Neural cell (in vitro differentiated cells): ENCODE results near the gene NPEPL1. TPM values are rescaled to one million over a fixed set of nuclear protein-coding genes. Genes with fewer than 3 reads are reported as not detected.
"Not testable (repeated sequence)": the region's sequence is repeated elsewhere in the genome, so short reads cannot be mapped to it uniquely, and the experiment has no call there.

Experiments used
- H2AFZ ChIP-seq: fragments of 200-600, 300-800 bp; sonication (generic), shearing (Covaris generic); 2 replicates; pipeline ENCODE4 v1.6.0; 2014; ENCODE audit warnings: low read depth, mild to moderate bottlenecking, antibody characterized with exemption, low read length, moderate library complexity
- H3F3A ChIP-seq: fragments of 200-600 bp; shearing (Covaris generic); 2 replicates; pipeline ENCODE4 v1.6.1; 2016; ENCODE audit warnings: mild to moderate bottlenecking, moderate library complexity, mixed read lengths, antibody characterized with exemption, low read length; ENCODE audit not compliant: insufficient read depth, poor library complexity, severe bottlenecking
- H3K27ac ChIP-seq: fragments of 200-600, 300-800 bp; sonication (generic), shearing (Covaris generic); 2 replicates; pipeline ENCODE4 v1.5.1; 2014; ENCODE audit warnings: mild to moderate bottlenecking, low read length, moderate library complexity
- H3K27me3 ChIP-seq: fragments of 300-800, 200-600 bp; sonication (generic), shearing (Covaris generic); 2 replicates; pipeline ENCODE4 v1.6.0; 2014; ENCODE audit warnings: mild to moderate bottlenecking, low read depth, low read length, moderate library complexity; ENCODE audit not compliant: insufficient read depth
- H3K36me3 ChIP-seq: fragments of 300-800, 200-600 bp; sonication (generic), shearing (Covaris generic); 2 replicates; pipeline ENCODE4 v1.5.1; 2014; ENCODE audit warnings: mild to moderate bottlenecking, antibody characterized with exemption, low read length, moderate library complexity; ENCODE audit not compliant: insufficient read depth
- H3K4me2 ChIP-seq: fragments of 300-800, 200-600 bp; sonication (generic), shearing (Covaris generic); 2 replicates; pipeline ENCODE4 v1.6.0; 2014; ENCODE audit warnings: mild to moderate bottlenecking, low read length
- H3K4me3 ChIP-seq: fragments of 300-800, 200-600 bp; sonication (generic), shearing (Covaris generic); 2 replicates; pipeline ENCODE4 v1.5.1; 2014; ENCODE audit warnings: mild to moderate bottlenecking, low read length, moderate library complexity
- H3K79me2 ChIP-seq: fragments of 200-600 bp; shearing (Covaris generic); replicated peaks from 2 replicates; pipeline ENCODE4 v1.6.0; 2014; ENCODE audit warnings: mild to moderate bottlenecking, low read length, moderate library complexity; ENCODE audit not compliant: insufficient read depth
- H3K9ac ChIP-seq: fragments of 300-800, 200-600 bp; sonication (generic), shearing (Covaris generic); 2 replicates; pipeline ENCODE4 v1.6.1; 2016; ENCODE audit warnings: mild to moderate bottlenecking, low read length, mixed read lengths
- H3K9me2 ChIP-seq: fragments of 200-600 bp; shearing (Covaris generic); 2 replicates; pipeline ENCODE4 v1.6.1; 2016; ENCODE audit warnings: mild to moderate bottlenecking, low read length, mixed read lengths; ENCODE audit not compliant: insufficient read depth
- H3K9me3 ChIP-seq: fragments of 200-600, 300-800 bp; sonication (generic), shearing (Covaris generic); 2 replicates; pipeline ENCODE4 v1.6.1; 2016; ENCODE audit warnings: mild to moderate bottlenecking, mixed run types, low read length, moderate library complexity, mixed read lengths
- H4K20me1 ChIP-seq: fragments of 200-600 bp; shearing (Covaris generic); 2 replicates; pipeline ENCODE4 v1.6.1; 2016; ENCODE audit warnings: mild to moderate bottlenecking, mixed run types; ENCODE audit not compliant: insufficient read depth
- EP300 ChIP-seq: fragments of 450-650 bp; conservative IDR thresholded peaks from 2 replicates; pipeline ENCODE4 v1.6.1; 2014; ENCODE audit warnings: antibody characterized with exemption, mild to moderate bottlenecking, moderate library complexity; ENCODE audit not compliant: poor library complexity, severe bottlenecking
- EZH2 ChIP-seq: fragments of 200-600, 300-800 bp; shearing (Covaris generic), sonication (generic); IDR thresholded peaks from 2 replicates; pipeline ENCODE4 v1.6.1; 2014; ENCODE audit warnings: antibody characterized with exemption, low read length, borderline replicate concordance, mild to moderate bottlenecking; ENCODE audit not compliant: insufficient read depth, poor library complexity, severe bottlenecking
- MXI1 ChIP-seq: fragments of 450-650 bp; conservative IDR thresholded peaks from 2 replicates; pipeline ENCODE4 v1.6.1; 2014; ENCODE audit warnings: antibody characterized with exemption, mild to moderate bottlenecking; ENCODE audit not compliant: poor library complexity, severe bottlenecking
- POLR2AphosphoS5 ChIP-seq: IDR thresholded peaks from 2 replicates; pipeline ENCODE4 v1.6.1; 2012
- RAD21 ChIP-seq: fragments of 450-650 bp; conservative IDR thresholded peaks from 2 replicates; pipeline ENCODE4 v1.6.1; 2014; ENCODE audit warnings: antibody characterized with exemption, mild to moderate bottlenecking, moderate library complexity
- SMC3 ChIP-seq: fragments of 450-650 bp; conservative IDR thresholded peaks from 2 replicates; pipeline ENCODE4 v1.6.1; 2014; ENCODE audit warnings: antibody characterized with exemption, mild to moderate bottlenecking, moderate library complexity; ENCODE audit not compliant: poor library complexity
- TAF1 ChIP-seq: IDR thresholded peaks from 2 replicates; pipeline ENCODE4 v1.6.1; 2012; ENCODE audit warnings: low read depth
- polyA plus RNA-seq: library from polyadenylated mRNA; depleted of rRNA; stranded (reverse); fragments of >200 nt; gene quantifications from 2 replicates; pipeline ENCODE4 v1.2.3, GENCODE V29; 2014
- TF ChIP-seq, protein P1 (sequence below): fragments of 450-650 bp; IDR thresholded peaks from 2 replicates; pipeline ENCODE4 v1.5.1; 2014; ENCODE audit warnings: antibody characterized with exemption, mild to moderate bottlenecking, moderate library complexity; ENCODE audit not compliant: poor library complexity, severe bottlenecking
- TF ChIP-seq, protein P2 (sequence below): IDR thresholded peaks from 2 replicates; pipeline ENCODE4 v1.6.1; 2012; ENCODE audit warnings: borderline replicate concordance

NPEPL1 gene
- polyA plus RNA-seq, 1 donor from 2014 or later = 63.4 TPM

DNA sequence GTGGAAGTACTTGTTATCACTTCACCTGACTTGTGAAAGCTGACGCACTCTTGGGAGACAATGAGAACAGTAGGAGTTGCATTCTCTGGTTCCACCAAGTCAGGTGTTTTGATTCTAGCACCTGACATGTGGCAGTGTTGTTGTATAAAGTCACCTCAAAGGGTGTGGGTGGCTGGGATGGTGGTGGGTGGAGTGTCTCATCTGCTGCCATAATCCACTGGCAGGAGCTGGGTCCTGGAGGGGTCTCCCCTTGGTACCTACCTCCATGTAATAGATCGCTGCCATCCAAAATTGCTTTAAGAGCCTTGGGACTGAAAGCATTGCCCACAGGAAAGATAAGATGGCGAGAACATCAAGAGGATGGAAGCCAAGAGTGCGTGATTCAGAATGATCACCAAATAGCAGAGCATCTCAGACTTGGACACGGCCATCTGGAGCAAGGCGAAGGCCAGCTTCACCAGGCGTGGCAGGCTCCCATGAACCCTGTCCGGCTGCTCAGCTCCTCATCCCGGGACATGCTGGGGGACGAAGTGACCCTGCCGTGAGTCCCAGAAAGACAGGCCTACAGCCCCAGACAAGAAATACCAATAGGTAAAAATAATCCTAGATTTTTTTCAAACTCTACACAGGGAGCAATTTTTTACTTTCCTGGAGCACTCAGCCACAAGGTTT lies 56.6 kb downstream of the NPEPL1 start:
- Histone ChIP-seq H3K36me3 (no peaks in the 10 kb centered on the region), H3K9me2 (no peaks in the 10 kb centered on the region), H3K4me3 (no peak overlapping the region), H3K27me3 (no peaks in the 10 kb centered on the region), H3K27ac (no peak overlapping the region), H3K9ac (no peak overlapping the region), H2AFZ (no peak overlapping the region), H3K79me2 (no peaks in the 10 kb centered on the region), H3F3A (no peaks in the 10 kb centered on the region), H4K20me1 (no peaks in the 10 kb centered on the region), H3K4me2 (no peak overlapping the region), H3K9me3 (no peaks in the 10 kb centered on the region)
- TF ChIP-seq, protein P1, sequence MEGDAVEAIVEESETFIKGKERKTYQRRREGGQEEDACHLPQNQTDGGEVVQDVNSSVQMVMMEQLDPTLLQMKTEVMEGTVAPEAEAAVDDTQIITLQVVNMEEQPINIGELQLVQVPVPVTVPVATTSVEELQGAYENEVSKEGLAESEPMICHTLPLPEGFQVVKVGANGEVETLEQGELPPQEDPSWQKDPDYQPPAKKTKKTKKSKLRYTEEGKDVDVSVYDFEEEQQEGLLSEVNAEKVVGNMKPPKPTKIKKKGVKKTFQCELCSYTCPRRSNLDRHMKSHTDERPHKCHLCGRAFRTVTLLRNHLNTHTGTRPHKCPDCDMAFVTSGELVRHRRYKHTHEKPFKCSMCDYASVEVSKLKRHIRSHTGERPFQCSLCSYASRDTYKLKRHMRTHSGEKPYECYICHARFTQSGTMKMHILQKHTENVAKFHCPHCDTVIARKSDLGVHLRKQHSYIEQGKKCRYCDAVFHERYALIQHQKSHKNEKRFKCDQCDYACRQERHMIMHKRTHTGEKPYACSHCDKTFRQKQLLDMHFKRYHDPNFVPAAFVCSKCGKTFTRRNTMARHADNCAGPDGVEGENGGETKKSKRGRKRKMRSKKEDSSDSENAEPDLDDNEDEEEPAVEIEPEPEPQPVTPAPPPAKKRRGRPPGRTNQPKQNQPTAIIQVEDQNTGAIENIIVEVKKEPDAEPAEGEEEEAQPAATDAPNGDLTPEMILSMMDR = no peak
- TF ChIP-seq POLR2AphosphoS5 = no peak
- TF ChIP-seq MXI1 = no peak
- TF ChIP-seq, protein P2, sequence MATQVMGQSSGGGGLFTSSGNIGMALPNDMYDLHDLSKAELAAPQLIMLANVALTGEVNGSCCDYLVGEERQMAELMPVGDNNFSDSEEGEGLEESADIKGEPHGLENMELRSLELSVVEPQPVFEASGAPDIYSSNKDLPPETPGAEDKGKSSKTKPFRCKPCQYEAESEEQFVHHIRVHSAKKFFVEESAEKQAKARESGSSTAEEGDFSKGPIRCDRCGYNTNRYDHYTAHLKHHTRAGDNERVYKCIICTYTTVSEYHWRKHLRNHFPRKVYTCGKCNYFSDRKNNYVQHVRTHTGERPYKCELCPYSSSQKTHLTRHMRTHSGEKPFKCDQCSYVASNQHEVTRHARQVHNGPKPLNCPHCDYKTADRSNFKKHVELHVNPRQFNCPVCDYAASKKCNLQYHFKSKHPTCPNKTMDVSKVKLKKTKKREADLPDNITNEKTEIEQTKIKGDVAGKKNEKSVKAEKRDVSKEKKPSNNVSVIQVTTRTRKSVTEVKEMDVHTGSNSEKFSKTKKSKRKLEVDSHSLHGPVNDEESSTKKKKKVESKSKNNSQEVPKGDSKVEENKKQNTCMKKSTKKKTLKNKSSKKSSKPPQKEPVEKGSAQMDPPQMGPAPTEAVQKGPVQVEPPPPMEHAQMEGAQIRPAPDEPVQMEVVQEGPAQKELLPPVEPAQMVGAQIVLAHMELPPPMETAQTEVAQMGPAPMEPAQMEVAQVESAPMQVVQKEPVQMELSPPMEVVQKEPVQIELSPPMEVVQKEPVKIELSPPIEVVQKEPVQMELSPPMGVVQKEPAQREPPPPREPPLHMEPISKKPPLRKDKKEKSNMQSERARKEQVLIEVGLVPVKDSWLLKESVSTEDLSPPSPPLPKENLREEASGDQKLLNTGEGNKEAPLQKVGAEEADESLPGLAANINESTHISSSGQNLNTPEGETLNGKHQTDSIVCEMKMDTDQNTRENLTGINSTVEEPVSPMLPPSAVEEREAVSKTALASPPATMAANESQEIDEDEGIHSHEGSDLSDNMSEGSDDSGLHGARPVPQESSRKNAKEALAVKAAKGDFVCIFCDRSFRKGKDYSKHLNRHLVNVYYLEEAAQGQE = no peak
- no peak for TF ChIP-seq RAD21
- TF ChIP-seq EP300 = no peak
- TF ChIP-seq EZH2 = no peak
- TF ChIP-seq TAF1 = no peak
- TF ChIP-seq SMC3 = no peak

DNA sequence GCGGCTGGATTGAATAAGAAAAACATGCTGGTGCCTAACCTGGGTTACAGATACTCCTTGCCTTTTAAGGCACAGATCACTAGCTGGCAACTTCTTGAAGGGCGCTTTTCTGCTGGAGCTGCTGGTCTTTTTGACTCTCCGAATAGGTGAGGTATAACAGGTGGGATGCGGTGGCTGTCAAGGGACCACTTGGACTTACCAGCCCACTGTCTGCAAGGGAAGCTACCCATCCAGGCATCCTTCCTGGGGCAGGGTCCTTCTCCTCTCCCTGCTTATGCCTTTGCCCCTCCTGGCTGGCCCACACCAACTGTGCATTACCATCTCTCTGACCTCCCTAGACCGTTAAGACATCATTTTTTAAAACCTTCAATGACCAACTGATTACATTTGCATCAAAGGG lies 57.4 kb downstream of the NPEPL1 start:
- Histone ChIP-seq H3K4me3 (no peak overlapping the region), H3F3A (no peaks in the 10 kb centered on the region), H3K4me2 (no peak overlapping the region), H3K36me3 (no peaks in the 10 kb centered on the region), H3K9me3 (no peaks in the 10 kb centered on the region), H3K27ac (no peak overlapping the region), H3K9ac (no peak overlapping the region), H3K79me2 (no peaks in the 10 kb centered on the region), H4K20me1 (no peaks in the 10 kb centered on the region), H2AFZ (no peak overlapping the region), H3K27me3 (no peaks in the 10 kb centered on the region), H3K9me2 (no peaks in the 10 kb centered on the region)
- TF ChIP-seq EP300 = no peak
- no peak for TF ChIP-seq EZH2
- no peak for TF ChIP-seq POLR2AphosphoS5
- TF ChIP-seq, protein P2 = no peak
- TF ChIP-seq TAF1 = no peak
- TF ChIP-seq, protein P1 = no peak
- TF ChIP-seq RAD21 = no peak
- TF ChIP-seq MXI1 = no peak
- no peak for TF ChIP-seq SMC3

DNA sequence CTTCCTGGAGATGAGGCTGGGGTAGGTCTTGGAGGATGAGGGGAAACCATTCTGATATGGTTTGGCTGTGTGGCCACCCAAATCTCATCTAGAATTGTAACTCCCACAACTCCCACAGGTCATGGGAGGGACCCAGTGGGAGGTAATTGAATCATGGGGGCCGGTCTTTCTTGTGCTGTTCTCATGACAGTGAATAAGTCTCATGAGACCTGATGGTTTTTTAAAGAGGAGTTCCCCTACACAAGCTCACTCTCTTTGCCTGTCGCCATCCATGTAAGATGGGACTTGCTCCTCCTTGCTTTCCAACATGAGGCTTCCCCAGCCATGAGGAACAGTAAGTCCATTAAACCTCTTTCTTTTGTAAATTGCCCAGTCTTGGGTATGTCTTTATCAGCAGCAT lies 58.1 kb downstream of the NPEPL1 start:
- H3K79me2 ChIP-seq, H3K9me2 ChIP-seq, H3K27ac ChIP-seq, H3K4me2 ChIP-seq, H3F3A ChIP-seq, H2AFZ ChIP-seq, H3K36me3 ChIP-seq, H4K20me1 ChIP-seq, H3K9me3 ChIP-seq, H3K9ac ChIP-seq, H3K27me3 ChIP-seq, H3K4me3 ChIP-seq: not testable (repeated sequence)
